GM19395 (cell line): ENCODE data around the gene ZNF717.
"Not testable (repeated sequence)": the region's sequence is repeated elsewhere in the genome, so short reads cannot be mapped to it uniquely, and the experiment has no call there.

Source experiments
- ATAC-seq: cut with Tn5 transposase; IDR thresholded peaks from one replicate; pipeline ENCODE4 v1.9.1; 2021; ENCODE audit warnings: mild to moderate bottlenecking, moderate library complexity; ENCODE audit not compliant: unreplicated experiment

ZNF717 gene

DNA sequence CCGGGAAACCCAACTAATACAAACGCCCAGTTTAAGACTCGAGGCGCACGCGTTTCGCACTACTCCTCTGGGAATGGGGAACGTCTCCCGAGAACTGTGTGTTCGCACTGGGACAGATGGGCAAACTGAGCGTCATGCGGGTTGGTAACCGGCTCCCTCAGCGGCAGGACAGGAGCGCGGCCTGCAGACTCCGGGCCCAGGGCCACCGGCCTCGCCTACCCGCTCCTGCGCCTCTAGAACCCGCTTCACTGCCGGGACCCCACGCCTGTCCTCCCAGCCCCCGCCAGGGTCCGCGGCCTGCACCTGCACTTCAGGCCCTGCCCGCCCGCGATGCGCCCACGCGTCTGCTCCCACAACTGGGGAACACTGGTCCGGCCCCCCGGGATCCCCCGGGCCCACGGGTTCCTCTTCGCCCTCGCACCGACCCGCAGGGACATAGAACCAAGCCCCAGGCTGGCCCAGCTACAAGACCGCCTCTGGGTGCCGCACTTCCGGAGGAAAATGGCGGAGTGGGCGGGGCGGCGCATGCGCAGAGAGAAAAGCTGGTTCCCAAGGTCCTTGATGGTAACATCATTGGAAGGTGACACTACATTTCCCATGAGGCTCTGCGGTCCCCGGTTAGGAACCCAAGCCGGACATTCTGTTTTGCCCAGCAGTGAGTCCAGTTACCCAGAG is at the start of gene ZNF717:
Gene ZNF717, minus strand, starts transcription at position 469 of the 675 bp plus-strand sequence. CDS start 2,187 bp downstream, outside the sequence.
- not testable (repeated sequence) for ATAC-seq

DNA sequence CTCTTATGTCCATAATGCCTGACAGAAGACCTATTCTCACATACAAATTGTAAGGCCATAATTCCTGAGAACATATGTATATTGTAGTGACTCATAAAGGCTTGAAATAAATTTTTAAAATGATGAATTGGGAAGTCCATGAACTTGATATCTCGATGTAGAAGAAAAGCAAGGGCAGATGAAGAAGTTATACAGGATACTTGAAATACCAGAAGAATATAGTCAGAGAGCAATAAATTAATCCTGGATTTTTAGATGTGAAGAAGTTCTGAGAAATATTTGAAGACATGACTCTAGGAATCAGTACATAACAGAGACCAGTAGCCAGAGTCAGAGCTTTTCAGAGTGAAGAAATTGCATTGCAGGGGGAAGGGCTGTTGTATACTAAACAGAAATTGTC is 45.7 kb upstream of the ZNF717 start:
- not testable (repeated sequence) for ATAC-seq

DNA sequence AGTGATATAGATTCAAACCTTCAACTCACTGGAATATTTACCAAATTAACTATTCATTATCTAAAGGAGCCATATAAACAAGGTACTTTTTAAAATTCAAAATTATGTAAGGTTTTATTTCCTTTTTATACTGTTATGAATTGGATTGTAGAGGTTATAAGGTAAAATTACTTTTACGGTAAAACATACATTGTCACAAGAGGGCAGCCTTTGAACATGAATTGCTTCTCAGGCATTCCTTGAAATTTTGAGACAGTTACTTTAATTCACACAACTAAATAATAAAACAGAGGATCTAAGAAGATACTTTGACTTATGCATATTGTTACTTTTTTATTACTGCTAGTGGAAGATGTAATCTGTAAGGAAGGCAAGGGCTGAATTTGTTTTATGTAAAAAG is 32.7 kb upstream of the ZNF717 start:
- ATAC-seq, result not testable (repeated sequence)

DNA sequence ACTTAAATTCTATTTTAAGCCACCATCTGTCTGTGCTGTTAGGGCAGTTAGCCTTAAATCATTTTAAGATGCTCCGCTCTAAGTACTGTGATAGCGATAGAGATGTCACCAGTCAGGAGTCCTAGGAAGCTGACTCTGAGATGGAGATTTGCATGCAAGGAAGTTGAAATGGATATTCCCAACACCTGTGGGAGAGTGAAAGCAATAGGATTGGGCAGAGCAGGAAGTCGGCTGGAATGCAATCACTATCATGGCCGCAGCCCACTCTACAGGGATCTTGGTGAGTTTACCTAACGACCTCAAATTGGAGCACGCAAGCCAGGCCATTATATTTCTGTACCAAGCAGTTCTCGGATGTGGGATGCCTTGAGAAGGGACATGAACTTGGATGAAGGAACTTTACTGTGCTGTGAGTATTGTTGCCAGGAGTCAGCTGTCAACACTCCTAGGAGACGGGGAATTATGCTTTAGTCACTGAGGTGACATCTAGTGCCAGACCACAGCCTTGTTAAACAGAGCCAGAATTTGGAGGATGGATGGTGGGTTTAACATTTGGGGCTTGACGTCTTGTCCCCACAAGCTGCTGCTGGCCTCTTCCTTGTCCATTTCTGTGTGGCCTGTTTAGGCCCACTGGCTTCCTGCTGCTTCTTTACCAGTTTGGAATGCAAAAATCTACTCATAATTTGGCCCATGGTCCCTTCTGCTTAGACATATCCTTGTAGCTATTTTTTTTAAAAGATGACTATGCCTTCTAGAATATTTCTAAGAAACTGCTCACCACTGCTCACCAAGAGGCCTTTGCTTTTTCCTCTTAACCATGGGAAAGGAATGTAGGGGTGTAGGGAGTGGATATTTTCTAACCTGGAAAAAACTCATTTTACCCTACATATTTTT is 31.2 kb upstream of the ZNF717 start:
- not testable (repeated sequence) for ATAC-seq

DNA sequence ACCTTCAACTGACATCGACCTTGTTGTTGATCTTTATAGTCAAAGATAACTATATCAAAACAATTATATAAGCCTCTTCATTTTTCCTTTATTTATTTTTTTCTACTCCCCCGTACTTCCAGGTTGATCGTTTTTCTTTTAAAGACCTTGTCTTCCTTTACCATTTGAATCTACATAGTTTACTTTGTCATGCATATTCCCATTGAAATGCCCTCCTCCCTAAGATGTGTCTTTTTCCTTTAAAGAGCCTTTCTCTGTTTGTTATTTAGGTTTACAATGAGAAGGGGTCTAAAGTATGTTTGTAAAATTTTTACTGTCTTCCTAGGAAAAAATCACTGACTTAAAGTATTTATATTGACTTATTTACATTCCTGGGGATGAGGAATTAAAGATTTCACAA is 29.4 kb upstream of the ZNF717 start:
- no peak for ATAC-seq

DNA sequence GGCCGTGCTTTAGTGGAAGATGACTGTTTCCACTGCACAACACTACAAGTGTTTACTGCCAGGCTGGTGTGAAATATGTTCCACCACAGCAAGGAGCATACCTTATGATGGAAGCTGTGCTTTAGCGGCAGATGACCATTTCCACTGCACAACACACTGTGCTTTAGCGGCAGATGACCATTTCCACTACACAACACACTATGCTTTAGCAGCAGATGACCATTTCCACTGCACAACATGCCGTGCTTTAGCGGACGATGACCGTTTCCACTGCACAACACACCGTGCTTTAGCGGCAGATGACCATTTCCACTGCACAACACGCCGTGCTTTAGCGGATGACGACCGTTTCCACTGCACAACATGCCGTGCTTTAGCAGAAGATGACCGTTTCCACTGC is 2.8 kb downstream of the ZNF717 start:
- ATAC-seq, result no peak

DNA sequence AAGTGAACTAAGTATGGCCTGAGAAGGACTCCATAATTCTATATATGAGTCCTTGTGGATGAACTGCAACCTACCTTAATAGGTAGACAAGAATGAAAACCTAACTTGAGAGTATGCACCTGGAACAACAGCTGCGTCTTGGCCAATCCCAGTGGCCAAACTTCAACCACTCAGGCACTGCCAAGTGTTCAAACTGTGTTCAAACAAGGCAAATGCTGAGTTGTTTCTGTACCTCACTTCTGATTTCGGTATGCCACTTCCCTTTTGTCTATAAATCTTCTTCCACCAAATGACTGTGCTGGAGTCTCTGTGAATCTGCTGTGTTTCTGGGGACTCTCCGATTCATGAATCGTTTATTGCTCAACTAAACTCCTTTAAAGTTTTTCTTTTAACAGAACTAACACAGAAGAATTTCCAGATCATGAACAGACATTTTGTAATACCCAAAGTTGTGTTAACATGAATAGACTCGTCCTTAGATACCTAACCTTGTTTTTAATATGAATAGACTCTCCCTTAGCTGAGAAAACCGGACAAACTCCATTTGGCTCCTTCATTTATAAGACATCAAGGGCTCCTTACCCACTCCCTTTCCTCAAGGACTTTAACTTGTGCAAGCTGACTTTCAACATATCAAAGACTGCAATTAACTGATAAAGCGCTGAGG is 4.1 kb downstream of the ZNF717 start:
- no peak for ATAC-seq

DNA sequence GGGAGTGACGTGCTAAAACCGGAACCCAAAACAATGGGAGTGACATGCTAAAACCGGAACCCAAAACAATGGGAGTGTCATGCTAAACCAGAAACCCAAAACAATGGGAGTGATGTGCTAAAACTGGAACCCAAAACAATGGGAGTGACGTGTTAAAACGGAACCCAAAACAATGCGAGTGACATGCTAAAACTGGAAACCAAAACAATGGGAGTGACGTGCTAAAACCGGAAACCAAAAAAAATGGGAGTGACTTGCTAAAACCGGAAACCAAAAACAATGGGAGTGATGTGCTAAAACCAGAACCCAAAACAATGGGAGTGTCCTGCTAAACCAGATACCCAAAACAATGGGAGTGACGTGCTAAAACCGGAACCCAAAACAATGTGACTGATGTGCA is 7.6 kb downstream of the ZNF717 start:
- not testable (repeated sequence) for ATAC-seq

DNA sequence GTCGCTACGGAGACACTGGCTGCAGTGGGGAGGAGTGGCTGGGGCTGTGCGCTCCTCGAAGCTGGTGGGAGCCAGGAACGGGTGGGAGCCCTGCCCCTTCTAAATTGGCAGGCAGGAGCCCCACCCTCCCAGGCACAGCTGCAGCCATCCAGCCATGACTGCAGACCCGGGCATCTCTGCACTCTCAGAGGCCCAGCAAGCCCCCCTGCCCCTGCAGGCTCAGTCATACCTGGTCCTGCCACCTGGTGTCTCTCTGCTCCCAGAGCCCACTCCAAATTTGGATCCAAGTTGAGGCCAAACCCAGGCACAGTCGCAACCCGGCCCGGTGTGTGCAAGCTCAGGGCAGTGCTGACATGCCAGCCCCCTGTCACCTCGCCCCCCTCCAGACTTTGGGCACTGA is 13.7 kb downstream of the ZNF717 start:
- not testable (repeated sequence) for ATAC-seq

DNA sequence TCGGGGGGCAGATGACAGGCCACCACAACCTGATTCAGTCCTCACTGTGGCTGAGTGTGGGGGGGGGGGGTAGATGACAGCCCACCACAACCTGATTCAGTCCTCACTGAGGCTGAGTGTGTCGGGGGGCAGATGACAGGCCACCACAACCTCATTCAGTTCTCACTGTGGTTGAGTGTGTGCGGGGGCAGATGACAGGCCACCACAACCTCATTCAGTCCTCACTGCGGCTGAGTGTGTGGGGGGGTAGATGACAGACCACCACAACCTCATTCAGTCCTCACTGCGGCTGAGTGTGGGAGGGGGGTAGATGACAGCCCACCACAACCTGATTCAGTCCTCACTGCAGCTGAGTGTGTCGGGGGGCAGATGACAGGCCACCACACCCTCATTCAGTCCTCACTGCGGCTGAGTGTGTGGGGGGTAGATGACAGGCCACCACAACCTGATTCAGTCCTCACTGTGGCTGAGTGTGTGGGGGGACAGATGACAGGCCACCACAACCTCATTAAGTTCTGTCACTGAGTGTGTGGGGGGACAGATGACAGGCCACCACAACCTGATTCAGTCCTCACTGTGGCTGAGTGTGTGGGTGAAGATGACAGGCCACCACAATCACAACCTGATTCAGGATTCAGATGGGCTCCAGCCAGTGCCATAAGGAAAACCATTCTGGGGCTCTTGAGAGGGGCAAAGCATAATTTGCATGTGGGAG is 16.9 kb downstream of the ZNF717 start:
- no peak for ATAC-seq

DNA sequence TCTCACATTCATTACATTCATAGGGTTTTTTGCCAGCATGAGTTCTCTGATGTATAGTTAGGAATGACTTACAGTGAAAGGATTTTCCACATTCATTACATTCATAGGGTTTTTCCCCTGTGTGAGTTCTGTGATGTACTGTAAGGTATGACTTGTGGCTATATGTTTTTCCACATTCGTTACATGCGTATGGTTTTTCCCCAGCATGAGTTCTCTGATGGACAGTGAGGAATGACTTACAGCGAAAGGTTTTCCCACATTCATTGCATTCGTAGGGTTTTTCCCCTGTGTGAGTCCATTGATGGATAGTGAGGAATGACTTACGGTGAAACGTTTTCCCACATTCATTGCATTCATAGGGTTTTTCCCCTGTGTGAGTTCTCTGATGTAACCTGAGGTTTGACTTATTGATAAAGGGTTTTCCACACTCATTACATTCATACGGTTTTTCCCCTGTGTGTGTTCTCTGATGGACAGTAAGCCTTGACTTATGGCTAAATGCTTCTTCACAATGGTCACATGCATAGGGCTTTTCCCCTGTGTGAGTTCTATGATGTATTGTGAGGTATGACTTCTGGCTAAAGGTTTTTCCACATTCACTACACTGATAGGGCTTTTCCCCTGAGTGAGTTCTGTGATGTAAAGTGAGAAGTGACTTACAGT is 47.4 kb downstream of the ZNF717 start:
- no peak for ATAC-seq

DNA sequence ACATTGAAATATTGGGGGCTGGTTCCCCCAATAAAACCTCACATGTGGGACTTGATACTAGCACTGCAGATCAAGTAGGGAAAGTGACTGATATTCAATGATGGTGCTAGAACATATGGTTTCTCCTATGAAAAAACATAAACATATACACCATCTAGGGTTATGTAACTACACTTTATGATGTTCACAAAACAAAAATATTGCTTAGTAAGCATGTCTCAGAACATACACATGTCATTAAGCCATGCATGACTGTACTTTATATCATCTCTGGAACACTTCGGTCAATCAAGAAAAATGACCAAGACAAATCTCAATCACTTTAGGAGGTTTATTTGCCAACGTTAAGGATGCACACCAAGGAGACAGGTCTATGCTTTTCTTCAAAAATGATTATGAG is 57.4 kb downstream of the ZNF717 start:
- no peak for ATAC-seq

DNA sequence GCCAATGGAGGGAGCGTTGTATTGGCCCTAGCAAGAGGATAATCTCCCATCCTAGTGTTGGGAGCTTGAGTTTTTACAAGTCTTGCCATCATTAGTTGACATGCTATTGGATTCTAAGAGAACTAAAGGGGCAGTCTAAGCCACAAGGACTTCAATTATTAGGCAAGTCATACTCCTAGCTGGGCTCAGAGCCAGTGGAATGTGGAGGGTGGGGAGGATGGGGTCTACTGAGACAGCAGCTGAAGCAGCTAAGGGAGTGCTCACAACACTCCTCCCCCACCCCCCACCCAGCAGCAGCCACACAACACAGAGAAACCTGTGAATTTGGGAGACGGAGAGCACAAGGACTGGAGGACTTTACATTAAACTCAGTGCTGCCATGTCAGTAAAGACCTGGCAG is 93.3 kb downstream of the ZNF717 start:
- ATAC-seq, result no peak

DNA sequence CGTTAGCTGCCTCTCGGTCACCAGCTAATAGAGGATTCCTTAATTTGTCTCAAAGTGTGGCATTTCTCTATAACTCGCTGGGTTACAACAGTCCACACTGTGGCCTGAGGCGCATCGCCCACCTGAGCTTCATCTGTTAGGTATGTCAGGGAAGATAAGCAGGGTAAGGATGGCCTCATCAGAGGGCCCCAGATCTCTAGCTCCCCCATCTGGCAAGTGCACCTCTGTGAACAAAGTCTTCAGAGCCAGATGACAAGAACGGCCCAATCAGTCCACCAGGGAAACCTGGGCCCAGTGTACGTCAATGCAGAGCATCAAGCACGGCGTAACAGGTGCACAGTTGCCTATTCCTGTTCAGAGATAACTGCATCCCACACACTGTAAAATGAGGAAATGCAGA is 98.0 kb downstream of the ZNF717 start:
- ATAC-seq, result no peak
